Daoy (cell line): ENCODE results near the gene ARGLU1. TPM values are rescaled to one million over a fixed set of nuclear protein-coding genes. Genes with fewer than 3 reads are reported as not detected.

Experiments
- DNase-seq: peaks from one replicate; pipeline ENCODE4 v3.0.0-alpha.2; 2015; ENCODE audit warnings: low read depth
- total RNA-seq: library from RNA; depleted of rRNA; stranded (reverse); fragments of >200 nt; shearing (Covaris generic); gene quantifications from 2 replicates; pipeline ENCODE4 v1.2.3, GENCODE V29; 2014; rRNA removed

ARGLU1 gene
- total RNA-seq, 1 experiment from 2014 or later = 27.7 TPM

GRCh38 chr13:106503730-106504453, 64.0 kb downstream of the ARGLU1 start:
- DNase-seq = no peak

GRCh38 chr13:106503272-106503671, 64.7 kb downstream of the ARGLU1 start:
- no peak for DNase-seq

GRCh38 chr13:106500445-106500844, 67.5 kb downstream of the ARGLU1 start:
- no peak for DNase-seq

GRCh38 chr13:106499896-106500295, 68.0 kb downstream of the ARGLU1 start:
- DNase-seq = no peak

- no peak for DNase-seq
Measured at GRCh38 chr13:106499113-106499512, 68.8 kb downstream of the ARGLU1 start.

GRCh38 chr13:106498571-106498970, 69.4 kb downstream of the ARGLU1 start:
- DNase-seq = no peak

GRCh38 chr13:106498158-106498557, 69.8 kb downstream of the ARGLU1 start:
- DNase-seq = no peak

GRCh38 chr13:106497079-106497478, 70.9 kb downstream of the ARGLU1 start:
- DNase-seq = no peak

GRCh38 chr13:106496072-106496997, 71.6 kb downstream of the ARGLU1 start:
- DNase-seq = no peak

- no peak for DNase-seq
Measured at GRCh38 chr13:106494936-106495335, 73.0 kb downstream of the ARGLU1 start.

- DNase-seq = no peak
Measured at GRCh38 chr13:106494506-106494905, 73.4 kb downstream of the ARGLU1 start.

- DNase-seq = no peak
Measured at GRCh38 chr13:106493533-106494220, 74.3 kb downstream of the ARGLU1 start.

- DNase-seq = no peak
Measured at GRCh38 chr13:106492588-106493475, 75.1 kb downstream of the ARGLU1 start.

GRCh38 chr13:106491928-106492587, 75.9 kb downstream of the ARGLU1 start:
- no peak for DNase-seq

Other genes starting within 250 kb of the ARGLU1 start
- 11.0 and 12.3 TPM in 2 replicates for gene EFNB2, start 32.5 kb downstream of the ARGLU1 start, total RNA-seq